ENCODE results near the gene OR9Q1.

DNA sequence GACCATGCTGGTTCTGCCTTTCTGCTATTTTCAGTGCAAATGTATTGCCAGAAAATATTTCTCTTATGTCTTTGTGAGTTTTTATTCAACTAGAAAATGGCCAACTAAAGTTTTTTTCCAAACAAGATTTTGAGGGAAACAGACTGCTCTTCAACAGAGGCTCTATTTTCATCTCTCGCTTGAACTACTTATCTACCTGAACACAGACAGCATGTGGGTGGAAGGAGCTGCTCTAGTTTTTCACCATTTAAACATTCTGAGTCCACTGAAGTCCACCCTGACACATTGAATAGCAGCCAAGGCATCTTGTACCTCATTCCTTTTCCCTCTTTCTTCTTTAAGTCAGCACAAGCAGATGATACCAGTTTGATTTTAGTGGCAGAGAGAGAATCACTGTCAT, 111.5 kb downstream of the OR9Q1 start:
- TF ChIP-seq, protein P1, sequence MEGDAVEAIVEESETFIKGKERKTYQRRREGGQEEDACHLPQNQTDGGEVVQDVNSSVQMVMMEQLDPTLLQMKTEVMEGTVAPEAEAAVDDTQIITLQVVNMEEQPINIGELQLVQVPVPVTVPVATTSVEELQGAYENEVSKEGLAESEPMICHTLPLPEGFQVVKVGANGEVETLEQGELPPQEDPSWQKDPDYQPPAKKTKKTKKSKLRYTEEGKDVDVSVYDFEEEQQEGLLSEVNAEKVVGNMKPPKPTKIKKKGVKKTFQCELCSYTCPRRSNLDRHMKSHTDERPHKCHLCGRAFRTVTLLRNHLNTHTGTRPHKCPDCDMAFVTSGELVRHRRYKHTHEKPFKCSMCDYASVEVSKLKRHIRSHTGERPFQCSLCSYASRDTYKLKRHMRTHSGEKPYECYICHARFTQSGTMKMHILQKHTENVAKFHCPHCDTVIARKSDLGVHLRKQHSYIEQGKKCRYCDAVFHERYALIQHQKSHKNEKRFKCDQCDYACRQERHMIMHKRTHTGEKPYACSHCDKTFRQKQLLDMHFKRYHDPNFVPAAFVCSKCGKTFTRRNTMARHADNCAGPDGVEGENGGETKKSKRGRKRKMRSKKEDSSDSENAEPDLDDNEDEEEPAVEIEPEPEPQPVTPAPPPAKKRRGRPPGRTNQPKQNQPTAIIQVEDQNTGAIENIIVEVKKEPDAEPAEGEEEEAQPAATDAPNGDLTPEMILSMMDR (conservative IDR thresholded peaks at IDR 0.05) = no peak
- no peak for TF ChIP-seq ZFX (IDR thresholded peaks at IDR 0.05)

Measured in C4-2B (cell line).